AG04450 (cell line): ENCODE measurements around the gene TSC22D1. TPM values are rescaled to one million over a fixed set of nuclear protein-coding genes. Genes with fewer than 3 reads are reported as not detected.
"Not testable (repeated sequence)": the region's sequence is repeated elsewhere in the genome, so short reads cannot be mapped to it uniquely, and the experiment has no call there.

Experiments
- CTCF ChIA-PET: fragments of 300-600, 350-600 bp; formaldehyde crosslinking; extraction: SDS; loops from one replicate; lab custom pipeline; 2022; ENCODE audit warnings: antibody characterized with exemption, inconsistent platforms; lab: Charles Lee
- POLR2A ChIA-PET: fragments of 350-600 bp; formaldehyde crosslinking; extraction: SDS; loops from one replicate; lab custom pipeline; 2021; ENCODE audit warnings: antibody characterized with exemption, inconsistent platforms; lab: Yijun Ruan, JAX
- DNase-seq: peaks from one replicate; pipeline ENCODE4 v3.0.0-alpha.2; 2011; ENCODE audit warnings: low read depth, low spot score
- H3K27ac ChIP-seq: one replicate; pipeline ENCODE4 v1.5.1; 2012; ENCODE audit warnings: low read depth, low read length, control low read depth
- H3K27me3 ChIP-seq: one replicate; pipeline ENCODE4 v1.6.0; 2012; ENCODE audit warnings: low read length; ENCODE audit not compliant: control insufficient read depth, insufficient read depth
- H3K4me3 ChIP-seq: 2 replicates; pipeline ENCODE4 v1.5.1; 2011; ENCODE audit warnings: mild to moderate bottlenecking, low read depth, low read length, control low read depth
- H3K9me3 ChIP-seq: 2 replicates; pipeline ENCODE4 v1.5.1; 2012; ENCODE audit warnings: low read length; ENCODE audit not compliant: control insufficient read depth, insufficient read depth
- CTCF ChIP-seq: IDR thresholded peaks from 2 replicates; pipeline ENCODE4 v1.5.1; 2011; ENCODE audit warnings: low read depth, low read length, control low read depth, inconsistent platforms
- polyA plus RNA-seq: library from polyadenylated mRNA; depleted of rRNA; stranded (reverse); fragments of >200 nt; gene quantifications from 2 replicates; pipeline ENCODE4 v1.2.3, GENCODE V29; 2011

The TSC22D1 gene
- polyA plus RNA-seq, 1 experiment = 77.3 TPM

GRCh38 chr13:44516771-44517170 lies 59.4 kb downstream of the TSC22D1 start:
- no peak for TF ChIP-seq CTCF
- no peak overlapping the region for H3K27ac ChIP-seq
- POLR2A ChIA-PET = no interaction called here

GRCh38 chr13:44514278-44514677 lies 61.9 kb downstream of the TSC22D1 start:
- H3K27ac ChIP-seq = no peak overlapping the region
- DNase-seq = no peak
- no peaks in the 10 kb centered on the region for H3K9me3 ChIP-seq
- H3K4me3 ChIP-seq = no peak overlapping the region
- H3K27me3 ChIP-seq = no peaks in the 10 kb centered on the region
- ChIA-PET CTCF (no interaction called here), POLR2A (no interaction called here)
- TF ChIP-seq CTCF = no peak

More at GRCh38 chr13:44516771-44517170, 59.4 kb downstream of the TSC22D1 start:
- Histone ChIP-seq H3K27me3 (no peaks in the 10 kb centered on the region), H3K9me3 (no peaks in the 10 kb centered on the region), H3K4me3 (no peak overlapping the region)
- CTCF ChIA-PET = no interaction called here
- no peak for DNase-seq

DNA sequence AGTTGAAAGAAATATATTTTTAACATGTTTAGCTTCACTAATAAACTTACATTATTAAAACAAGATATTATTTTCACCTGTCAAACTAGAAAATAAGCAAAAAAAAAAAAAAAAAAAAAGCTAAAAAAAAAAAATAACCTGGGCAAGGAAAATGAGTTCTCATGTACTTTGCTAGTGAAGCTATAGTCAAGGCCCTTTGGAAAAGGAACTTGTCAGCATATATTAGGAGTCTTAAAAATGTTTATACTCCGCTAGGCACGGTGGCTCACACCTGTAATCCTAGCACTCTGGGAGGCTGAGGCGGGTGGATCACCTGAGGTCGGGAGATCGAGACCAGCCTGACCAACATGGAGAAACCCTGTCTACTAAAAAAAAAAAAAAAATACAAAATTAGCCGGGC lies 66.3 kb downstream of the TSC22D1 start:
- not testable (repeated sequence) for H3K27me3 ChIP-seq, DNase-seq, H3K27ac ChIP-seq, H3K9me3 ChIP-seq, H3K4me3 ChIP-seq
- POLR2A ChIA-PET = interaction anchor here (0.7 kb wide), 1 partner anchor 14 kb away, joined by 3 read pairs; no protein-coding TSS in a partner anchor
- CTCF ChIA-PET = interaction anchor here (0.6 to 1.5 kb wide), 2 partner anchors 24 to 27 kb away, joined by 3 to 8 read pairs; no protein-coding TSS in a partner anchor

- TF ChIP-seq CTCF = no peak
- H3K27ac ChIP-seq = no peak overlapping the region
- no peak overlapping the region for H3K4me3 ChIP-seq
- H3K9me3 ChIP-seq = no peaks in the 10 kb centered on the region
- no peaks in the 10 kb centered on the region for H3K27me3 ChIP-seq
- CTCF ChIA-PET = interaction anchor here (2.9 kb wide), 1 partner anchor 25 kb away, joined by 13 read pairs; no protein-coding TSS in a partner anchor
- DNase-seq = no peak
- POLR2A ChIA-PET = no interaction called here
Observed at GRCh38 chr13:44508562-44509077, 67.5 kb downstream of the TSC22D1 start.

DNA sequence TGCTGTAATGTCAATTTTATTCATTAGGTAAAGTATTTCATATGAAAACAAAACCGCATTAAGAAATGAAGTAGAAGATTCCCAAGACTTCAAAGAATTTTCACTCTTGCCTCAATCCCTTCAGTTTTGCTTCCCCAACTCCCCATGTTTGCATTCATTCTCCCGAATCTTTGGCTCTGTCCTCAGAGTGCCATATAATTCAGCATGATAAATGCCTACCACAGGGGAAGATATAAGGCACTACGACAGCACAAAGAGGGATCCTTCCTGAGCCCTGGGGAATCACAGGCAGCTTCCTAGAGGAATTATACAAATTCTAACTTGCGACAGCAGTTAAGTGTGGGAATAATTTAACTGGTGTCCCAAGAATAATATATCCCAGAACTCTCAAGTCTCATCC lies 68.5 kb downstream of the TSC22D1 start:
- no peak overlapping the region for H3K27ac ChIP-seq
- CTCF ChIA-PET = interaction anchor here (1.4 to 2.9 kb wide), 2 partner anchors 24 to 35 kb away, joined by 4 to 13 read pairs; no protein-coding TSS in a partner anchor
- no peak for TF ChIP-seq CTCF
- POLR2A ChIA-PET = no interaction called here
- no peak for DNase-seq
- no peaks in the 10 kb centered on the region for H3K27me3 ChIP-seq
- H3K4me3 ChIP-seq = no peak overlapping the region
- no peaks in the 10 kb centered on the region for H3K9me3 ChIP-seq
